GM19099 (cell line): ENCODE results near the gene TBC1D22A.

Source experiments
- POLR2A ChIP-seq: IDR thresholded peaks from 3 replicates; pipeline ENCODE4 v1.6.1; 2011; ENCODE audit warnings: low read depth; ENCODE audit not compliant: insufficient read length; ENCODE audit errors: extremely low read depth

TBC1D22A gene

GRCh38 chr22:47133061-47133969 lies 370.9 kb downstream of the TBC1D22A start:
- no peak for TF ChIP-seq POLR2A

- TF ChIP-seq POLR2A = no peak
Measured at GRCh38 chr22:47134222-47134621, 371.8 kb downstream of the TBC1D22A start.

GRCh38 chr22:47135338-47135737 lies 372.9 kb downstream of the TBC1D22A start:
- no peak for TF ChIP-seq POLR2A

- TF ChIP-seq POLR2A = no peak
Measured at GRCh38 chr22:47136050-47136449, 373.6 kb downstream of the TBC1D22A start.

- no peak for TF ChIP-seq POLR2A
Measured at GRCh38 chr22:47136671-47137070, 374.2 kb downstream of the TBC1D22A start.

- no peak for TF ChIP-seq POLR2A
Measured at GRCh38 chr22:47139013-47139789, 376.8 kb downstream of the TBC1D22A start.

GRCh38 chr22:47139790-47140119 lies 377.3 kb downstream of the TBC1D22A start:
- no peak for TF ChIP-seq POLR2A

- TF ChIP-seq POLR2A = no peak
Measured at GRCh38 chr22:47142427-47143046, 380.1 kb downstream of the TBC1D22A start.

- no peak for TF ChIP-seq POLR2A
Measured at GRCh38 chr22:47143249-47143938, 380.9 kb downstream of the TBC1D22A start.

- TF ChIP-seq POLR2A = no peak
Measured at GRCh38 chr22:47144076-47144765, 381.8 kb downstream of the TBC1D22A start.

- TF ChIP-seq POLR2A = no peak
Measured at GRCh38 chr22:47144791-47145425, 382.5 kb downstream of the TBC1D22A start.

GRCh38 chr22:47145883-47146282 lies 383.4 kb downstream of the TBC1D22A start:
- TF ChIP-seq POLR2A = no peak

- no peak for TF ChIP-seq POLR2A
Measured at GRCh38 chr22:47146391-47146790, 383.9 kb downstream of the TBC1D22A start.

GRCh38 chr22:47146941-47147340 lies 384.5 kb downstream of the TBC1D22A start:
- no peak for TF ChIP-seq POLR2A

- no peak for TF ChIP-seq POLR2A
Measured at GRCh38 chr22:47147572-47147971, 385.1 kb downstream of the TBC1D22A start.

- no peak for TF ChIP-seq POLR2A
Measured at GRCh38 chr22:47148510-47148909, 386.1 kb downstream of the TBC1D22A start.
